Motor neuron (in vitro differentiated cells): ENCODE measurements around the gene UQCC2. TPM values are rescaled to one million over a fixed set of nuclear protein-coding genes. Genes with fewer than 3 reads are reported as not detected.

Experiments
- ATAC-seq, 8 experiments: fragments of 200-7000 bp; cut with Tn5 transposase; replicated peaks in 6 of 8; 2 replicates each; pipeline ENCODE4 v1.8.0; 2021; ENCODE audit warnings: mild to moderate bottlenecking in 8 of 8, moderate library complexity in 8 of 8
- H3K27ac ChIP-seq, 2 donors: fragments of 250-450 bp; sonication (Bioruptor Pico); 2 replicates each; pipeline ENCODE4 v1.9.0; 2021; ENCODE audit warnings: antibody characterized with exemption in 2 of 2, mild to moderate bottlenecking in 2 of 2, moderate library complexity in 1 of 2
- H3K4me1 ChIP-seq, 2 donors: fragments of 250-450 bp; sonication (Bioruptor Pico); replicated peaks in 1 of 2; 2 replicates each; pipeline ENCODE4 v1.6.1; 2021; ENCODE audit warnings: antibody characterized with exemption in 2 of 2, mild to moderate bottlenecking in 2 of 2, moderate library complexity in 1 of 2
- H3K4me3 ChIP-seq, 5 donors: fragments of 250-450 bp; sonication (Bioruptor Pico); 2 replicates each; pipeline ENCODE4 v1.9.0; 2021; ENCODE audit warnings: antibody characterized with exemption in 5 of 5, mild to moderate bottlenecking in 5 of 5, moderate library complexity in 4 of 5
- WGBS, 10 experiments: fragments of 450-650 bp; shearing (Covaris generic); methylation state at CpG; one replicate each; pipeline ENCODE4 v1.0.0; 2022; 5-methylcytosine and 5-hydroxymethylcytosine counted together
- in situ Hi-C, 9 experiments: fragments of 400-800 bp; cut with MboI; loops; one replicate each; pipeline ENCODE4 v1.15.0; 2021; ENCODE audit warnings: low sequenced_read_pairs in 9 of 9, low pct_unique_long_range_greater_than_20kb in 2 of 9; ENCODE audit not compliant: unreplicated experiment in 9 of 9
- total RNA-seq, 8 experiments: library from RNA; unstranded; fragments of 300-600 nt; gene quantifications; 2 replicates each; pipeline versions ENCODE4 v1.2.3 to v1.2.4, GENCODE V29; 2022

The UQCC2 gene
- total RNA-seq, 8 experiments from 2014 or later, result 53.4 to 130 (median 71.2) TPM

GRCh38 chr6:33750244-33750991 is 38.9 kb upstream of the UQCC2 start:
- H3K27ac ChIP-seq, result no peak overlapping the region
- WGBS, 10 experiments, result 50 to 100% (median 67%) methylated on average over 1 to 8 of the region's 11 CpGs; no CpG with 5 or more reads in 2 of the 10 experiments
- in situ Hi-C loops, result loop anchor here in 5 of 9 experiments (25.0 kb wide), 2 partner anchors 387 to 412 kb away; partner anchors contain the start of gene GRM4 (in 3 of the 5)
- peaks cover 61 to 68% of the 10 kb centered on the region in 2 donors for H3K4me1 ChIP-seq
- H3K4me3 ChIP-seq, result no peak overlapping the region
- ATAC-seq, result peak in 2 of 8 experiments; percentile 9 to 12

- in situ Hi-C loops, result no loop called here
- H3K27ac ChIP-seq, result no peak overlapping the region
- H3K4me3 ChIP-seq, result no peak overlapping the region
- no peak for ATAC-seq
- 45 to 80% (median 67%) methylated on average over 1 to 7 of the region's 7 CpGs; no CpG with 5 or more reads in 3 of the 10 experiments for WGBS, 10 experiments
- H3K4me1 ChIP-seq, result peaks cover 61 to 69% of the 10 kb centered on the region in 2 donors
Observed at GRCh38 chr6:33749401-33749800, 37.9 kb upstream of the UQCC2 start.

DNA sequence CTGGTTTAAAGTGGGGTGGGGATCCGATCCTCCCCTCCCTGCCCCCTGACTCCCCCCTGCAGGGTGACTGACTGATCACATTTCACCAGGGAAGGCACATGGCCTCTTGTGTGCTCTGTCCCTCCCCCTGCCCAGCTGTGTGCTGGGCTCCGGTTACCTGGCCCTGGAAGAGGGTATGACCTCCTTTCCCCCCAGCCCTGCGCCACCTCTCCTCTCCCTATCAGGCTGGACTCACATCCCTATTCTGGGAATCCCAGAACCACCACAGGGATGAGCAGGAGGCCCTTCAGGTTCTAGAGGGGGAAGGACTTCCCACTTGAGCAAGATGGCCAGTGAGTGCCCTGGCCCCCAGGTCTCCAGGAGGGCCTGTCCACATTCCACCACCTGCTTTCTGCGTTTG is 37.3 kb upstream of the UQCC2 start:
- H3K27ac ChIP-seq, result no peak overlapping the region
- ATAC-seq, result no peak
- peaks cover 61 to 74% of the 10 kb centered on the region in 2 donors for H3K4me1 ChIP-seq
- no peak overlapping the region for H3K4me3 ChIP-seq
- in situ Hi-C loops, result no loop called here
- 20 to 77% (median 38%) methylated on average over 1 to 2 of the region's 4 CpGs; no CpG with 5 or more reads in 7 of the 10 experiments for WGBS, 10 experiments

DNA sequence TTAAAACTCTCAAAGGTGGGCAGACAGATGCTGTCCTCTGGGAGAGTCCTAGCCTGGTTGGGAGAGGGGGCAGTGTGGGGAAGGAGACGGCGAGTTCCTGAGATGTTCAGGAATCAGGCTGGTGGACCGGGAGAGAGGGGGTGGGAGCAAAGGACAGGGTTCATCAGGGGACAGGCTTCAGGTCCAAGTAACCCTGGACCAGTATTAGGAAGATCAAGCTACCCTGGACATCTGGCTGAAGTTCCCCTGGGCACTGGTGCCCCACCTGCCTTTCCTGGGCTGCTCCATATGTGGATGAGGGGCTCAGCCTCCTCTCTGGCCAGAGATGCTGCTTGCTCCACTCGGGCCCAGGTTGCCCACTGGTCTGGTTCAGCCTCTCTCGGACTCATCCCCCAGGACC is 36.3 kb upstream of the UQCC2 start:
- Histone ChIP-seq H3K27ac (no peak overlapping the region), H3K4me1 (peaks cover 71 to 80% of the 10 kb centered on the region in 2 donors), H3K4me3 (no peak overlapping the region)
- 40 to 100% (median 100%) methylated on average over 1 of the region's 5 CpGs; no CpG with 5 or more reads in 6 of the 10 experiments for WGBS, 10 experiments
- no peak for ATAC-seq
- in situ Hi-C loops, result no loop called here

DNA sequence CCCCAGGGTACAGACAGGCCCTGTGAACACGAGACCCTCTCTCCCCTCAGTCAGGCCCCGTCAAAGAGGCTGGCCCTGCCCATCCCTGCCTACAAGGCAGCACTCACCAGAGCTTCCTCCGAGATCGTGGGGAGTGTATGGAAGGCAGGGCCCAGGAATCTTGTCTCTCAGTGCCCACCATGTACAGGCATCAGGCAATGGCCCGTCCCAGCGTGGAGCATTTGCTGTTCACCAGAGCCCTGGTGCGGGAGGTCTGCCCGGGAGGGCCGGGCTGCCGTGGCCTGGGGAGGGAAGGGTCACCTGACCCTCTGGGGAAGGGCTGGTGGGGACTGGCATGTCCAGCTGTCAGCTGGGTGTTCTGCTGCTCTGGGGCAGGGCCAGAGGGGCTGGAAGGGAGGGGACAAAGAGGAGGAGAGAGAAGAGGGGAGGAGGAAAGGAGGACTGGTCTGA is 35.2 kb upstream of the UQCC2 start, which contains the start of gene IP6K3:
Gene IP6K3, minus strand, starts transcription at position 255 of the 450 bp plus-strand sequence. CDS start 11,429 bp downstream, outside the sequence.
- in situ Hi-C loops, result no loop called here
- WGBS, 10 experiments, result 12 to 20% methylated on average over 1 to 5 of the region's 10 CpGs; no CpG with 5 or more reads in 8 of the 10 experiments
- H3K27ac ChIP-seq, result peak within 1 kb of the TSS; percentile 13 to 43
- peak within 1 kb of the TSS in 3 of 5 donors; percentile 2 to 31 (median 6) for H3K4me3 ChIP-seq
- H3K4me1 ChIP-seq, result peaks cover 72 to 73% of the 10 kb centered on the region in 2 donors
- ATAC-seq, result peak in 7 of 8 experiments; percentile 2 to 69 (median 57)

- in situ Hi-C loops, result no loop called here
- 3 to 24% (median 20%) methylated on average over 1 to 6 of the region's 14 CpGs; no CpG with 5 or more reads in 6 of the 10 experiments for WGBS, 10 experiments
- Histone ChIP-seq H3K4me1 (peaks cover 67% of the 10 kb centered on the region in 2 donors), H3K27ac (peak overlapping the region; percentile 13 to 43), H3K4me3 (peak overlapping the region in 3 of 5 donors; percentile 2 to 31 (median 6))
- ATAC-seq, result peak; percentile 26 to 78 (median 76)
Observed at GRCh38 chr6:33746036-33746600, 34.6 kb upstream of the UQCC2 start.

DNA sequence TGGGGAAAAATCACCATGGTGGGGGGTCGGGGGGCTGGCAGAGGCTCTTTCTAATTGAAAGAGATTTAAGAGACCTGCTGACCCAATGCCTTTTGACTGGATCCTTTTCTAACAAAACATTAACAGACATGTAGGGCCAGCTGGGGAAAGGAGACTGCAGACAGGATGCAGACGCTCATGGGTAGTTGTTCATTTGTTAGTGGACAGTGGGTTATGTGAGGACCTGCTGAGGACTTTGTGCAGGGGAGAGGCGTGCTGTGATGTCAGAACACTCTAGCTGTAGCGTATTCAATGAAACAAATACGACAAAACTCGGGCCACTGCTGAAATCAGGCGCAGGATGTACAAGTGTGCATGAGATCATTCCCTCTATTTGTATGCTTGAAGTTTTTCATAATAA is 34.0 kb upstream of the UQCC2 start:
- peaks cover 61 to 66% of the 10 kb centered on the region in 2 donors for H3K4me1 ChIP-seq
- 39 to 100% (median 70%) methylated on average over 1 to 5 of the region's 7 CpGs; no CpG with 5 or more reads in 4 of the 10 experiments for WGBS, 10 experiments
- peak in 4 of 8 experiments; percentile 7 to 16 (median 12) for ATAC-seq
- H3K27ac ChIP-seq, result peak overlapping the region in 1 of 2 donors; percentile 43
- peak overlapping the region in 1 of 5 donors; percentile 31 for H3K4me3 ChIP-seq
- in situ Hi-C loops, result no loop called here

DNA sequence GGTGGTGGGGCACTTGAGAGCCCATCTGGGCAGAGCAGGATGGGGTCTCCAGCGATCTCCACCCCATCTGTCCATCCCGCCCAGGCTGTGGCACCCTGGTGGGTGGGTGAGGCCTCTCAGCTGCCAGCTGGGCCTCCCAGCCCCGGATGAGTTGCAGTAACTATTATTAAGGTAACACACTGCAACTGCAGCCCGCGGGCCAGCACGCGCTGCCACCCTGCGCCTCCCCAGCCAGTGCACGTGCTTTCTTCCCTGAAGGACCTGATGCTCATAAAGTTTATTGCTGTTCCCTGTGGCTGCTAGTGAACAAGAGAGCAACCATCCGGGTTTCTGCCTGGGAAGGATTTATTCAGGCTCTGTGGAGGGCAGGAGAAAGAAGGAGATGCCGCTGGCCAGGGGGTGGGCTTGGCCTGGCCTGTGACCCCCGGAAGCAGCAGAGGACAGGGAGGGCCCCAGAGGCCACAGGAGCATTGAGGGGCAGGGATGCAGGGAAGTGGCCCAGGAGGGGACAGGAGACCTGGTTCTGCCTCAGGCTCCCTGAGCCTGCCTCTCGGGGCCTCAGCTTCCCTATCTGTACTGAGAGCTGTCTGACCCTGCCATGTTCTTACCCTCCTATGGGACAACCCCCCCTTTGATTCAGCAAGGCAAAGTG is 33.5 kb upstream of the UQCC2 start:
- in situ Hi-C loops, result no loop called here
- peak in 6 of 8 experiments; percentile 4 to 30 (median 9) for ATAC-seq
- WGBS, 10 experiments, result 26 to 90% (median 70%) methylated on average over 2 to 8 of the region's 13 CpGs; no CpG with 5 or more reads in 7 of the 10 experiments
- Histone ChIP-seq H3K27ac (peak overlapping the region in 1 of 2 donors; percentile 43), H3K4me3 (no peak overlapping the region), H3K4me1 (peaks cover 62 to 70% of the 10 kb centered on the region in 2 donors)

- no peak overlapping the region for H3K4me3 ChIP-seq
- in situ Hi-C loops, result no loop called here
- H3K4me1 ChIP-seq, result peaks cover 58 to 66% of the 10 kb centered on the region in 2 donors
- WGBS, 10 experiments, result 15 to 57% (median 37%) methylated on average over 2 to 6 of the region's 11 CpGs; no CpG with 5 or more reads in 3 of the 10 experiments
- peak overlapping the region in 1 of 2 donors; percentile 4 for H3K27ac ChIP-seq
- ATAC-seq, result peak; percentile 34 to 82 (median 40)
Observed at GRCh38 chr6:33744001-33744848, 32.7 kb upstream of the UQCC2 start.

DNA sequence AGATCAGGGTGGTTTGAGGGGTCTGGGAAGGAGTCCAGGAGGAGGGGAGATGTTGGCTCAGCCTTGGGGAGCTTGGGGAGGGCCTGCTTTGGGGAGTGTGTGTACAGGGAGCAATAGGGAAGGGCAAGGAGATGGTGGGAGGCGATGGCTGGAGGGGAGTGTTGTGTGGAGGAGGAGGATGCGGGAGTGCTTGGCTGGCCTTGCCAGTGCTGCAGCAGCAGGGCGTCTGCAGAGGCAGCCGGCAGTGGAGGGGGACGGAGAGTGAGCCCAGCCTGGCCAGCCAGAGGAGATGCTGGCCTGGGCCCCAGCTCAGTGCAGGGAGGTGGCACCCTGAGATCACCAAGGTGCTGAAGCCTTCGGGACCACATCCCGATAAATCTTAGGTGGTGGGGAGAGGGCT is 31.3 kb upstream of the UQCC2 start:
- peak in 1 of 8 experiments; percentile 30 for ATAC-seq
- Histone ChIP-seq H3K4me3 (no peak overlapping the region), H3K4me1 (peaks cover 52 to 62% of the 10 kb centered on the region in 2 donors), H3K27ac (peak overlapping the region in 1 of 2 donors; percentile 52)
- in situ Hi-C loops, result no loop called here
- WGBS, 10 experiments, result 0 to 100% (median 56%) methylated on average over 1 to 5 of the region's 7 CpGs; no CpG with 5 or more reads in 4 of the 10 experiments

GRCh38 chr6:33742092-33742491 is 30.6 kb upstream of the UQCC2 start:
- ATAC-seq, result peak in 3 of 8 experiments; percentile 48 to 66 (median 55)
- in situ Hi-C loops, result no loop called here
- H3K27ac ChIP-seq, result no peak overlapping the region
- peaks cover 49 to 55% of the 10 kb centered on the region in 2 donors for H3K4me1 ChIP-seq
- H3K4me3 ChIP-seq, result no peak overlapping the region
- WGBS, 10 experiments, result 4 to 72% (median 34%) methylated on average over 1 to 8 of the region's 9 CpGs; no CpG with 5 or more reads in 4 of the 10 experiments

- WGBS, 10 experiments, result 60 to 100% (median 100%) methylated on average over 1 to 3 of the region's 5 CpGs; no CpG with 5 or more reads in 3 of the 10 experiments
- Histone ChIP-seq H3K27ac (no peak overlapping the region), H3K4me3 (no peak overlapping the region), H3K4me1 (peaks cover 38 to 42% of the 10 kb centered on the region in 2 donors)
- in situ Hi-C loops, result no loop called here
- ATAC-seq, result no peak
Observed at GRCh38 chr6:33740794-33741193, 29.3 kb upstream of the UQCC2 start.
